Mesodermal cell (in vitro differentiated cells): ENCODE data around the gene PCSK7.

Experiments used
- H3K27ac ChIP-seq: 2 replicates; pipeline ENCODE4 v1.7.0; 2013; ENCODE audit warnings: mild to moderate bottlenecking, low read depth, low read length, moderate library complexity; ENCODE audit not compliant: severe bottlenecking
- H3K36me3 ChIP-seq: 2 replicates; pipeline ENCODE4 v1.7.1; 2013; ENCODE audit warnings: mild to moderate bottlenecking, low read length, moderate library complexity; ENCODE audit not compliant: control insufficient read depth, insufficient read depth
- H3K4me1 ChIP-seq: one replicate; pipeline ENCODE4 v1.7.1; 2013; ENCODE audit warnings: mild to moderate bottlenecking, low read length; ENCODE audit not compliant: insufficient read depth, control insufficient read depth, poor library complexity, severe bottlenecking
- H3K4me3 ChIP-seq: 2 replicates; pipeline ENCODE4 v1.7.0; 2013; ENCODE audit warnings: low read length, control low read depth, mild to moderate bottlenecking; ENCODE audit not compliant: insufficient read depth, poor library complexity, severe bottlenecking; ENCODE audit errors: extremely low read depth
- H3K9me3 ChIP-seq: 2 replicates; pipeline ENCODE4 v1.7.1; 2013; ENCODE audit warnings: mild to moderate bottlenecking, low read length, moderate library complexity; ENCODE audit not compliant: control insufficient read depth
- WGBS, 2 experiments: methylation state at CpG; one replicate each; pipeline ENCODE4 v1.1.5; 2013; ENCODE audit warnings: missing lambda C conversion rate in 2 of 2; ENCODE audit not compliant: insufficient coverage in 2 of 2; 5-methylcytosine and 5-hydroxymethylcytosine counted together

The PCSK7 gene

DNA sequence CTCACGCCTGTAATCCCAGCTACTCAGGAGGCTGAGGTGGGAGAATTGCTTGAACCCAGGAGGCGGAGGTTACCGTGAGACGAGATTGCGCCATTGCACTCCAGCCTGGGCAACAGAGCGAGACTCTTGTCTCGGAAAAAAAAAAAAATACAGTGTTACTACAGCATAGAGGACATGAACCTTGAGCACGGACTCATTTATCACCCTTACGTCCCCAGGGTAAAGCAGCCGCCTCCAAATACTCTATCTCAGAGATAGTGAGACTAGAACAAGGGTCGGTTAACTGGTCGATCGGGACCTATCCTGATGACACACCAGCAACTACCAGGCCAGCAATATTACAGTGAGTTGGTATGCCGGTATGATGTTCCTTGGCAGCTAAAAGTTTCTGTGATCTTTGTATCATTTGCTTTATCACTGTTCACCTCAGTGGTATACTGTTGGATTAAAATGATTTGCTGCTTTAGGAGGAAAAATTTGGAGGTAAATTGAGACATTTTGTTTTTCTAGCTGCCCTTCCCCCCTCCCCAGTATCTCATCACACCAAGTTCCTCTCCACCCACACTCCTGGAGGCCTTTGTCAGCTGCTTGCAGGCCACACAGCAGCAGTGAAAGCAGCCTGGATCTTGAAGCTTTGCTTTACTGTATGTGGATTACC lies 60.3 kb downstream of the PCSK7 start:
- Histone ChIP-seq H3K4me1 (peaks cover 33% of the 10 kb centered on the region), H3K27ac (peak overlapping the region; percentile 43), H3K9me3 (no peaks in the 10 kb centered on the region), H3K36me3 (peaks cover 73% of the 10 kb centered on the region), H3K4me3 (no peak overlapping the region)
- 77 to 80% methylated on average over 8 to 10 of the region's 14 CpGs for WGBS, 2 experiments

DNA sequence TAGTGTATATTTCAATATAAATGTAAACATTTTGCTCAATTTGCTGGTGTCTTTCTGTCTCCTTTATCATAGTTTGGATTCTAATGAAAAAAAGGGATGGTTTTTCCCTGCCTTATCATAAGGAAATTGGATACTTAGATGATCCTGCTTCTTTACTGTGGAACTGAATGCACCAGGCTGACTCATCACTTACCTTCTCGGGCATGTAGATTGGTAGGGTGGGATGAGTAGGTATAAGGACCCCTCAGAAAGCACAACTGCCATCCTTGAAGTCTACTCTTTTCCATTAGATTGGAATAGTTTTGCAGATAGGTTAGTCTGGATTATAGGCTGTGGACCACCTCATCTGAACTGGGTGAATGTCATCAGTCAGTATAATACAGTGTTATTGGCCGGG lies 60.9 kb downstream of the PCSK7 start:
- peaks cover 72% of the 10 kb centered on the region for H3K36me3 ChIP-seq

DNA sequence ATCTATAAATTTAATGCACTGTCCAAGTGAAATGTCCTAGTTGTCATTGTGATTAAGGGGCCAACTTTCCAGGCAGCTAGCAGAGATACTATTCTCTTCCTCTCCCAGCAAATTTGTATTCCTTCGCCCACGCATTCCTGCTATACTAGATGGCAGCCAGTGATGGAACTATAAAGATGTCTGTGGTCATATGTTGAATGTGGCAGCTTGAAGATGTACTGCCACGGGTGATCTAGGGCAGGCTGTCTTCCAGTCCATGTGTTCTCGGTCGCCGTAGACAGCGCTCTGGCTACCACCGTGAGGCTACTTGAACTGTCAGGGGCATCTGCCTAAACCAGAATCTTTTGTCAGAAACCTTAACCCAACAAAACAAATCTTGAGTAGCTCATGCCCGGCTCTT lies 61.7 kb downstream of the PCSK7 start:
- no peak overlapping the region for H3K4me3 ChIP-seq
- H3K27ac ChIP-seq: peak overlapping the region; percentile 16
- H3K36me3 ChIP-seq: peaks cover 76% of the 10 kb centered on the region
- no peaks in the 10 kb centered on the region for H3K9me3 ChIP-seq
- peaks cover 33% of the 10 kb centered on the region for H3K4me1 ChIP-seq
- WGBS, 2 experiments: 94 to 100% methylated on average over 6 of the region's 9 CpGs

More for the DNA sequence above, 60.9 kb downstream of the PCSK7 start:
- 100% methylated on average over 1 to 2 of the region's 2 CpGs for WGBS, 2 experiments
- Histone ChIP-seq H3K4me1 (peaks cover 33% of the 10 kb centered on the region), H3K4me3 (no peak overlapping the region), H3K27ac (peak overlapping the region; percentile 43), H3K9me3 (no peaks in the 10 kb centered on the region)

DNA sequence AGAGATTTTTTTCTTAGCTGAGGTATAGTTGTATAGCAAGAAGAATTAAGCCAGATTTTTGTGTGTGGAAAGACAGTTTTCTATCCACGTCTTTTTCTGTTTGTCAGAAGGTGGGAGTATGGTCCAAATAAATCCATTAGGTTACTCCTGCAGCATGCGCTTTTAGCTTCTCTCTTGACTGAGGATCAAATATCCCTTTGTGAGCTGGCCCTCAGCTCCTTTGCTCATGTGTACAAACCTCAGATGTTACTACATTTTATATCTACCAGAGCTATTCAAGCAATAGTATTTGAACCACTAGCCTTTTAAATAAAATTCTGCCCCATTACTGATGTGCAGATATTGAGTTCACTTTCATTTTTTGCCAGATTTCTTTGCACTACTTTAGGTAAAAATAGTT lies 62.1 kb downstream of the PCSK7 start:
- peak overlapping the region; percentile 16 for H3K27ac ChIP-seq
- no peak overlapping the region for H3K4me3 ChIP-seq
- H3K9me3 ChIP-seq: no peaks in the 10 kb centered on the region
- peaks cover 75% of the 10 kb centered on the region for H3K36me3 ChIP-seq
- 88 to 97% methylated on average over 2 of the region's 2 CpGs for WGBS, 2 experiments
- peaks cover 33% of the 10 kb centered on the region for H3K4me1 ChIP-seq

DNA sequence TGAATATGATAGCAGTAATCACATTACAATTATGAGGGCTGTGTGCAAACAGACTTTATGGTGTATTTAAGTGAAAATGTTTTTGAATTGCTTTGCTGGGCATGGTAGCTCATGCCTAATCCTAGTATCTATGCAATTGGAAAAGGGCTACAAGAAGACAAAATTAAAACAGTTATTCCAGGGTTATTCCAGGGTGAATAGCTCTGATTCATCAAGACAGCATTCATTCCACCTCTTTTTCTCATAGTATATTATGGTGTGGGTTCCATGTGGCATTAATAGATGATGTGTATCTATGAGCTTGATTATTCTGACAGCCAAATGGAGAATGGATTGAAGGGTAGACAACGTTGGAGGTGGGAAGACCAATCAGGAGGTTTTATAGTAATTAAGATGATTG lies 65.4 kb downstream of the PCSK7 start:
- peaks cover 7% of the 10 kb centered on the region for H3K4me1 ChIP-seq
- 84 to 94% methylated on average over 1 of the region's 1 CpG for WGBS, 2 experiments
- no peak overlapping the region for H3K27ac ChIP-seq
- H3K4me3 ChIP-seq: no peak overlapping the region
- no peaks in the 10 kb centered on the region for H3K9me3 ChIP-seq
- peaks cover 95% of the 10 kb centered on the region for H3K36me3 ChIP-seq

DNA sequence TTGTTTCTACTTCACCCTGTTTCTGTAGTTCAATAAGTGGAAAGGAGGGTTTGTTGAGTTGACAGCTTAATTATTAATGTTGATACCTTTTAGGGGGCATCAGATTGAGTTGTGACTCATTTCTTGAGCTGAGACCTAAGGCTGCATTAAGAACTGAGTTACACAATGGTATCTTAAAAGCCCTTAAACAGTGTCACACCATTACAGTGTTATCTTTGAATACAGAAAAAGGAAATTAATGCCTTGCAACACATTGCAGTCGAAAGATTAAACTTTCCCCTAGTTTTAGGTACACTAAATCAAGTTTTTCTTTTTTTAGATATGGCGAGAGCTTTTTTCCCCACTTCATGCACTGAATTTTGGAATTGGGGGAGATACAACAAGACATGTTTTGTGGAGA lies 71.0 kb downstream of the PCSK7 start:
- H3K4me1 ChIP-seq: no peaks in the 10 kb centered on the region
- no peaks in the 10 kb centered on the region for H3K9me3 ChIP-seq
- 100% methylated on average over 1 of the region's 2 CpGs; no CpG with 5 or more reads in 1 of the 2 experiments for WGBS, 2 experiments
- no peak overlapping the region for H3K27ac ChIP-seq
- peaks cover 87% of the 10 kb centered on the region for H3K36me3 ChIP-seq
- H3K4me3 ChIP-seq: no peak overlapping the region

DNA sequence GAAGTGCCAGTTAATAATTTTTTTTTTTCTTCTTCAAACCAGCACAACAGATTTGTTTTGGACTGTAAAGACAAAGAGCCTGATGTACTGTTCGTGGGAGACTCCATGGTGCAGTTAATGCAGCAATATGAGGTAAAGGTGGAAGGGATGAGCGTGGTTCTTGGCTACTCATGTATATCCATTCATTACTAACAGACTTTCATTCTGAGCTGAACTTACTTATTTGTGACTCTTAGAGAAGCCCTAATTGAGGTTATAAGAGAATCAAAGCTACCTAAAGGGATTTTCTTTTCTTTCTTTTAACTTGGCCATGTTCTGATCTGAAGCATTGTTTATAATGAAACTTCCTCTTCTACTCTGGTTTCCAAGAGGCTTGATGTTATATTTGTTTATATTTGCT lies 72.0 kb downstream of the PCSK7 start:
- Histone ChIP-seq H3K4me1 (no peaks in the 10 kb centered on the region), H3K36me3 (peaks cover 85% of the 10 kb centered on the region), H3K4me3 (no peak overlapping the region), H3K27ac (no peak overlapping the region), H3K9me3 (no peaks in the 10 kb centered on the region)
- no CpG with 5 or more reads among the region's 2 CpGs for WGBS, 2 experiments

DNA sequence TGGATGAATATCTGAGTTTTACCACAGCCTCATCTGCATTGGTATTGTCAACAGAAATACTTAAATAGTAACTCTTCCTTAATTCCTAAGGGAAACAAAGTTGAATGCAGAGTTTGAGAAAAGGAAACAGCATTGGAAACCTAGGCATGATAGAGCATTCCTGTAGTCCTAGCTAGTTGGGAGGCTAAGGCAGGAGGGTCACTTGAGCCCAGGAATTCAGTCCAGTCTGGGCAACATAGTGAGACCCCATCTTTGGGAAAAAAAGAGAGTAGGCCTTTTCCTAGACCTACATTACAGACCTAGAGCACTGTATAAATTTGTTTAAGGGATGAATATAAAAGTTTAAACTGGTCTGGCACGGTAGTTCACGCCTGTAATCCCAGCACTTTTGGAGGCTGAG lies 74.4 kb downstream of the PCSK7 start:
- Histone ChIP-seq H3K4me3 (no peak overlapping the region), H3K27ac (no peak overlapping the region), H3K9me3 (no peaks in the 10 kb centered on the region), H3K4me1 (no peaks in the 10 kb centered on the region), H3K36me3 (peaks cover 87% of the 10 kb centered on the region)
- 90% methylated on average over 2 of the region's 2 CpGs; no CpG with 5 or more reads in 1 of the 2 experiments for WGBS, 2 experiments

DNA sequence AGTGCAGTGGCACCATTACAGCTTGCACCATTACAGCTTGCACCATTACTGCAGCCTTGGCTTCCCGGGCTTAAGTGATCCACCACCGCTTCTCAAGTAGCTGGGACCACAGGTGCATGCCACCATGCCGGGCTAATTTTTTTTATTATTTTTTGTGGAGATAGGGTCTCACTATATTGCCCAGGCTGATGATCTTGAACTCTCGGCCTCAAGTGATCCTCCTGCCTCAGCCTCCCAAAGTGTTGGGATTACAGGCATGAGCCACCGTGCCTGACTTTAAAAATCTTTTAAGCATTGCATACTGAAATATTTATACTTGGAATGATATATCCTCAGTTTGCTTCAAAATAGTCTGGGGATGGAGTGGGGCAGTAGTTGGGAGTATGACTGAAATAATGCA lies 77.4 kb downstream of the PCSK7 start:
- WGBS, 2 experiments: 96 to 100% methylated on average over 1 to 4 of the region's 5 CpGs
- Histone ChIP-seq H3K9me3 (no peaks in the 10 kb centered on the region), H3K4me1 (no peaks in the 10 kb centered on the region), H3K36me3 (peaks cover 89% of the 10 kb centered on the region), H3K4me3 (no peak overlapping the region), H3K27ac (no peak overlapping the region)
